ENCODE measurements around the gene CCDC43.

DNA sequence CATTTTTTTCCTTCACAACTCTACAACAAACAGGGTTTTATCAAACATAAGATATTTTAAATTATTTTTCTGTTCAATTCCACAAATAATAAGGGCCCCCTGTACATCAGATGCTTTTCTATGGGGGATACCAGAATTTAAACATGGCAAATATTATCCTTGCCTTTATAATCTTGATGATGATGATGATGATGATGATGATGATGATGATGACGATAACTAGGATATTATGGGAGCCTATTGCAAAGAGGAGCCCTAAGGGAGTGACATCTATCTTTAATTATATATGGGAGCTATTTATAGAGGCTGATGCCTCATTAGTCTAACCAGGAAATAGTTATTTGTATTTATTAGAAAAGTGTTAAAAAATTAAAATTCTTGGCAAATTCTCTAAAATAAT lies 26.5 kb downstream of the CCDC43 start:
- TF ChIP-seq, protein P1, sequence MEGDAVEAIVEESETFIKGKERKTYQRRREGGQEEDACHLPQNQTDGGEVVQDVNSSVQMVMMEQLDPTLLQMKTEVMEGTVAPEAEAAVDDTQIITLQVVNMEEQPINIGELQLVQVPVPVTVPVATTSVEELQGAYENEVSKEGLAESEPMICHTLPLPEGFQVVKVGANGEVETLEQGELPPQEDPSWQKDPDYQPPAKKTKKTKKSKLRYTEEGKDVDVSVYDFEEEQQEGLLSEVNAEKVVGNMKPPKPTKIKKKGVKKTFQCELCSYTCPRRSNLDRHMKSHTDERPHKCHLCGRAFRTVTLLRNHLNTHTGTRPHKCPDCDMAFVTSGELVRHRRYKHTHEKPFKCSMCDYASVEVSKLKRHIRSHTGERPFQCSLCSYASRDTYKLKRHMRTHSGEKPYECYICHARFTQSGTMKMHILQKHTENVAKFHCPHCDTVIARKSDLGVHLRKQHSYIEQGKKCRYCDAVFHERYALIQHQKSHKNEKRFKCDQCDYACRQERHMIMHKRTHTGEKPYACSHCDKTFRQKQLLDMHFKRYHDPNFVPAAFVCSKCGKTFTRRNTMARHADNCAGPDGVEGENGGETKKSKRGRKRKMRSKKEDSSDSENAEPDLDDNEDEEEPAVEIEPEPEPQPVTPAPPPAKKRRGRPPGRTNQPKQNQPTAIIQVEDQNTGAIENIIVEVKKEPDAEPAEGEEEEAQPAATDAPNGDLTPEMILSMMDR (IDR thresholded peaks at IDR 0.05; ENCODE audit: insufficient read depth, low read length, poor library complexity, severe bottlenecking) = no peak
- no peak for TF ChIP-seq EZH2phosphoT487 (conservative IDR thresholded peaks at IDR 0.05; ENCODE audit: low read length)
